Activated CD8-positive, alpha-beta T cell treated with anti-CD3 and anti-CD28 coated beads for 36 hours (primary cell): ENCODE results near the gene PZP. TPM values are rescaled to one million over a fixed set of nuclear protein-coding genes. Genes with fewer than 3 reads are reported as not detected.

Experiments used
- ATAC-seq: fragments of 200-7000 bp; cut with Tn5 transposase; one replicate; pipeline ENCODE4 v1.10.0; 2021; ENCODE audit warnings: mild to moderate bottlenecking, moderate library complexity
- CTCF ChIA-PET: fragments of 350-600 bp; sonication (Branson Sonifier 250); formaldehyde crosslinking; loops from one replicate; lab custom pipeline; 2021; ENCODE audit warnings: antibody characterized with exemption; lab: Charles Lee
- POLR2A ChIA-PET: fragments of 350-600 bp; sonication (Branson Sonifier 250); formaldehyde crosslinking; loops from one replicate; lab custom pipeline; 2021; ENCODE audit warnings: antibody characterized with exemption; lab: Charles Lee
- DNase-seq: peaks from one replicate; pipeline ENCODE4 v3.0.0-alpha.2; 2020
- H3K27ac Mint-ChIP-seq: one replicate; pipeline ENCODE4 v1.8.0; 2021; ENCODE audit warnings: mild to moderate bottlenecking, mixed read lengths
- H3K27me3 Mint-ChIP-seq: one replicate; pipeline ENCODE4 v1.8.0; 2021; ENCODE audit warnings: mixed read lengths
- H3K36me3 Mint-ChIP-seq: one replicate; pipeline ENCODE4 v1.8.0; 2021; ENCODE audit warnings: low read depth, mixed read lengths
- H3K4me1 Mint-ChIP-seq: one replicate; pipeline ENCODE4 v1.8.0; 2021; ENCODE audit warnings: low read depth, mixed read lengths
- H3K4me3 Mint-ChIP-seq: one replicate; pipeline ENCODE4 v1.8.0; 2021; ENCODE audit warnings: mild to moderate bottlenecking, moderate library complexity, mixed read lengths
- H3K9me3 Mint-ChIP-seq: one replicate; pipeline ENCODE4 v1.8.0; 2021; ENCODE audit warnings: mixed read lengths
- CTCF ChIP-seq: fragments of 200-600 bp; IDR thresholded peaks from one replicate; pipeline ENCODE4 v1.8.0; 2022; ENCODE audit warnings: antibody characterized with exemption, mild to moderate bottlenecking
- intact Hi-C: fragments of 100-400 bp; cut with micrococcal nuclease; formaldehyde crosslinking; loops from one replicate; pipeline ENCODE4 v1.10.0; 2022
- microRNA-seq: library from miRNA; unstranded; fragments of <30 nt; microRNA quantifications from one replicate; pipeline ENCODE4 v1.2.0, GENCODE V29; 2022; ENCODE audit warnings: borderline microRNAs expressed, borderline replicate concordance
- total RNA-seq, 2 experiments: library from RNA; stranded (reverse); gene quantifications; one replicate each; pipeline ENCODE4 v1.2.3, GENCODE V29; 2021

PZP gene
- total RNA-seq, 2 experiments from 2014 or later = not detected

- ATAC-seq (peak; percentile 83), DNase-seq (no peak)
- TF ChIP-seq CTCF = no peak
- no peaks in the 10 kb centered on the region for H3K9me3 Mint-ChIP-seq
- peaks cover 10% of the 10 kb centered on the region for H3K4me1 Mint-ChIP-seq
- POLR2A ChIA-PET = no interaction called here
- no peak overlapping the region for H3K27ac Mint-ChIP-seq
- CTCF ChIA-PET = interaction anchor here (1.2 kb wide), 1 partner anchor 12 kb away, joined by 4 read pairs; the partner anchor contains the start of gene A2M
- H3K4me3 Mint-ChIP-seq = no peak overlapping the region
- intact Hi-C loops = no loop called here
- H3K36me3 Mint-ChIP-seq = no peaks in the 10 kb centered on the region
- no peaks in the 10 kb centered on the region for H3K27me3 Mint-ChIP-seq
Observed at GRCh38 chr12:9103050-9103849, 104.9 kb downstream of the PZP start.

GRCh38 chr12:9101018-9101687, 107.0 kb downstream of the PZP start:
- POLR2A ChIA-PET = no interaction called here
- Mint-ChIP-seq H3K9me3 (no peaks in the 10 kb centered on the region), H3K27ac (no peak overlapping the region), H3K36me3 (no peaks in the 10 kb centered on the region), H3K4me3 (no peak overlapping the region), H3K27me3 (no peaks in the 10 kb centered on the region), H3K4me1 (peaks cover 10% of the 10 kb centered on the region)
- intact Hi-C loops = no loop called here
- TF ChIP-seq CTCF = no peak
- ATAC-seq = no peak
- CTCF ChIA-PET = interaction anchor here (1.2 kb wide), 1 partner anchor 36 kb away, joined by 3 read pairs; no protein-coding TSS in a partner anchor
- DNase-seq = no peak

GRCh38 chr12:9099552-9100190, 108.5 kb downstream of the PZP start:
- peaks cover 8% of the 10 kb centered on the region for H3K4me1 Mint-ChIP-seq
- no peak overlapping the region for H3K27ac Mint-ChIP-seq
- intact Hi-C loops = no loop called here
- no peak overlapping the region for H3K4me3 Mint-ChIP-seq
- no peak for TF ChIP-seq CTCF
- no peaks in the 10 kb centered on the region for H3K36me3 Mint-ChIP-seq
- ATAC-seq (no peak), DNase-seq (no peak)
- POLR2A ChIA-PET = no interaction called here
- CTCF ChIA-PET = no interaction called here
- H3K9me3 Mint-ChIP-seq = no peaks in the 10 kb centered on the region
- H3K27me3 Mint-ChIP-seq = no peaks in the 10 kb centered on the region

Small RNAs within 50 kb of the gene (microRNA-seq; reads per million reads assigned to microRNA genes)
- not detected for gene MIR1244-3

Other genes starting within 250 kb of the PZP start
- 10 to 100 TPM in 1 of 2 experiments, 1 to 10 TPM in 1; 6.6 to 10.1 TPM for gene KLRG1, start 218.8 kb downstream of the PZP start, total RNA-seq
- not detected for gene A2M, start 92.5 kb downstream of the PZP start, total RNA-seq